Ovary (tissue), 3 donors: Measurements from ENCODE around the gene KRTAP4-7.

Source experiments
- CTCF ChIP-seq, 3 donors: fragments of 450-650 bp in 2 of 3; fragments of 200-600 bp in 1 of 3; IDR thresholded peaks; one replicate each; pipeline versions ENCODE4 v1.5.1 to v1.8.0; 2016 to 2022; ENCODE audit warnings: antibody characterized with exemption in 3 of 3, mild to moderate bottlenecking in 1 of 3
- EP300 ChIP-seq: sonication (generic); formaldehyde crosslinking; IDR thresholded peaks from one replicate; pipeline ENCODE4 v1.6.1; 2017; ENCODE audit warnings: antibody characterized with exemption
- POLR2A ChIP-seq: fragments of 450-650 bp; IDR thresholded peaks from one replicate; pipeline ENCODE4 v1.6.1; 2017; ENCODE audit warnings: antibody characterized with exemption, mild to moderate bottlenecking, moderate library complexity
- donor health status: DM: no; HTN: no; CAD: no.

GRCh38 chr17:41103896-41104295, 19.9 kb downstream of the KRTAP4-7 start:
- no peak for TF ChIP-seq CTCF (IDR thresholded peaks at IDR 0.05)
- TF ChIP-seq EP300, result no peak
- no peak for TF ChIP-seq POLR2A
